Measurements from ENCODE around the gene SP5. TPM values are rescaled to one million over a fixed set of nuclear protein-coding genes. Genes with fewer than 3 reads are reported as not detected.

Gene SP5
- total and polyA plus RNA-seq, 10 of the 15 experiments (the other 5 are each of a cell fraction or from before 2014, with no cell fraction given): not detected

- Histone ChIP-seq H3K4me2 (ENCODE audit: control insufficient read depth, insufficient read depth) (no peak overlapping the region), H3K4me3 (no peak overlapping the region), H3K27me3 (replicated peaks in 1 of 2; ENCODE audit: control insufficient read depth in 2 of 2, insufficient read depth in 2 of 2, low read length in 1 of 2) (peaks cover 0 to 2% of the 10 kb centered on the region in 2 experiments; a peak in 1 of 4 replicates), H3K9ac (ENCODE audit: control insufficient read depth, insufficient read depth, low read length) (no peak overlapping the region), H2AFZ (ENCODE audit: control insufficient read depth, low read depth, low read length) (no peak overlapping the region), H3K9me3 (replicated peaks; ENCODE audit: control insufficient read depth, insufficient read depth, low read length) (no peaks in the 10 kb centered on the region), H3K4me1 (ENCODE audit: control insufficient read depth, insufficient read depth, low read length) (no peaks in the 10 kb centered on the region), H4K20me1 (ENCODE audit: control insufficient read depth, insufficient read depth) (no peaks in the 10 kb centered on the region), H3K27ac (ENCODE audit: control insufficient read depth, insufficient read depth) (no peak overlapping the region), H3K79me2 (ENCODE audit: control insufficient read depth, insufficient read depth, low read length) (no peaks in the 10 kb centered on the region), H3K36me3 (ENCODE audit: control insufficient read depth in 2 of 2, insufficient read depth in 2 of 2, low read length in 1 of 2) (no peaks in the 10 kb centered on the region)
- intact Hi-C loops (cut with micrococcal nuclease; ENCODE audit: unreplicated experiment): no loop called here
- in situ Hi-C loops (cut with MboI): no loop called here
- no peak for TF ChIP-seq POLR2AphosphoS2 (IDR thresholded peaks at IDR 0.05; ENCODE audit: low read depth, low read length)
- TF ChIP-seq ZBED1 (IDR thresholded peaks at IDR 0.05; ENCODE audit: borderline replicate concordance): no peak
- TF ChIP-seq NR2C1 (IDR thresholded peaks at IDR 0.05): no peak
- no peak for TF ChIP-seq NR2C2 (IDR thresholded peaks at IDR 0.05; ENCODE audit: borderline replicate concordance, control insufficient read depth, insufficient read length, low read depth)
- TF ChIP-seq, protein P1, sequence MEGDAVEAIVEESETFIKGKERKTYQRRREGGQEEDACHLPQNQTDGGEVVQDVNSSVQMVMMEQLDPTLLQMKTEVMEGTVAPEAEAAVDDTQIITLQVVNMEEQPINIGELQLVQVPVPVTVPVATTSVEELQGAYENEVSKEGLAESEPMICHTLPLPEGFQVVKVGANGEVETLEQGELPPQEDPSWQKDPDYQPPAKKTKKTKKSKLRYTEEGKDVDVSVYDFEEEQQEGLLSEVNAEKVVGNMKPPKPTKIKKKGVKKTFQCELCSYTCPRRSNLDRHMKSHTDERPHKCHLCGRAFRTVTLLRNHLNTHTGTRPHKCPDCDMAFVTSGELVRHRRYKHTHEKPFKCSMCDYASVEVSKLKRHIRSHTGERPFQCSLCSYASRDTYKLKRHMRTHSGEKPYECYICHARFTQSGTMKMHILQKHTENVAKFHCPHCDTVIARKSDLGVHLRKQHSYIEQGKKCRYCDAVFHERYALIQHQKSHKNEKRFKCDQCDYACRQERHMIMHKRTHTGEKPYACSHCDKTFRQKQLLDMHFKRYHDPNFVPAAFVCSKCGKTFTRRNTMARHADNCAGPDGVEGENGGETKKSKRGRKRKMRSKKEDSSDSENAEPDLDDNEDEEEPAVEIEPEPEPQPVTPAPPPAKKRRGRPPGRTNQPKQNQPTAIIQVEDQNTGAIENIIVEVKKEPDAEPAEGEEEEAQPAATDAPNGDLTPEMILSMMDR (IDR thresholded peaks at IDR 0.05 in 2 of 3, conservative IDR thresholded peaks at IDR 0.05 in 1 of 3; ENCODE audit: control insufficient read depth in 2 of 3, extremely low read depth in 1 of 3, insufficient read depth in 1 of 3, low read depth in 3 of 3, low read length in 3 of 3): no peak
- no peak for TF ChIP-seq GATAD2B (conservative IDR thresholded peaks at IDR 0.05; ENCODE audit: low read depth)
- TF ChIP-seq TBL1XR1 (IDR thresholded peaks at IDR 0.05; ENCODE audit: low read depth, low read length): no peak
- no peak for TF ChIP-seq STAT3 (IDR thresholded peaks at IDR 0.05; ENCODE audit: low read depth, low read length)
- no peak for TF ChIP-seq YY1 (IDR thresholded peaks at IDR 0.05; ENCODE audit: low read depth, low read length)
- no peak for TF ChIP-seq PAX8 (IDR thresholded peaks at IDR 0.05)
- no peak for TF ChIP-seq ETV6 (conservative IDR thresholded peaks at IDR 0.05 in 1 of 2, IDR thresholded peaks at IDR 0.05 in 1 of 2; ENCODE audit: borderline replicate concordance in 1 of 2, low read depth in 1 of 2)
- no peak for TF ChIP-seq IRF5 (IDR thresholded peaks at IDR 0.05; ENCODE audit: borderline replicate concordance)
- no peak for TF ChIP-seq PBX3 (IDR thresholded peaks at IDR 0.05; ENCODE audit: insufficient replicate concordance, low read depth, low read length)
- POLR2A ChIA-PET: interaction anchor here (1.1 kb wide), 1 partner anchor 79 kb away, joined by 3 read pairs; the partner anchor contains the start of gene GAD1
- no TSS peak for BruUV-seq (replicated peaks)
- WGBS (ENCODE audit: insufficient coverage, insufficient replicate concordance, low lambda C conversion rate, missing lambda C conversion rate): 37% methylated on average over 4 of the region's 4 CpGs
- ATAC-seq (no peak), FAIRE-seq (no peak), DNase-seq (ENCODE audit: low read depth, low spot score) (no peak)
- CTCF ChIA-PET: interaction anchor here (3.7 kb wide), 1 partner anchor 75 kb away, joined by 15 read pairs; no protein-coding TSS in a partner anchor
- RAD21 ChIA-PET (ENCODE audit: unreplicated experiment): no interaction called here
- SMC1A ChIA-PET (ENCODE audit: uncharacterized antibody, unreplicated experiment): interaction anchor here (1.7 kb wide), 2 partner anchors 42 to 77 kb away, joined by 4 read pairs; no protein-coding TSS in a partner anchor
Observed at GRCh38 chr2:170737821-170738220, 22.7 kb downstream of the SP5 start.

Measured in GM12878 (cell line).